ENCODE measurements around the gene NOXA1.
"Not testable (repeated sequence)": the region's sequence is repeated elsewhere in the genome, so short reads cannot be mapped to it uniquely, and the experiment has no call there.

NOXA1 gene

DNA sequence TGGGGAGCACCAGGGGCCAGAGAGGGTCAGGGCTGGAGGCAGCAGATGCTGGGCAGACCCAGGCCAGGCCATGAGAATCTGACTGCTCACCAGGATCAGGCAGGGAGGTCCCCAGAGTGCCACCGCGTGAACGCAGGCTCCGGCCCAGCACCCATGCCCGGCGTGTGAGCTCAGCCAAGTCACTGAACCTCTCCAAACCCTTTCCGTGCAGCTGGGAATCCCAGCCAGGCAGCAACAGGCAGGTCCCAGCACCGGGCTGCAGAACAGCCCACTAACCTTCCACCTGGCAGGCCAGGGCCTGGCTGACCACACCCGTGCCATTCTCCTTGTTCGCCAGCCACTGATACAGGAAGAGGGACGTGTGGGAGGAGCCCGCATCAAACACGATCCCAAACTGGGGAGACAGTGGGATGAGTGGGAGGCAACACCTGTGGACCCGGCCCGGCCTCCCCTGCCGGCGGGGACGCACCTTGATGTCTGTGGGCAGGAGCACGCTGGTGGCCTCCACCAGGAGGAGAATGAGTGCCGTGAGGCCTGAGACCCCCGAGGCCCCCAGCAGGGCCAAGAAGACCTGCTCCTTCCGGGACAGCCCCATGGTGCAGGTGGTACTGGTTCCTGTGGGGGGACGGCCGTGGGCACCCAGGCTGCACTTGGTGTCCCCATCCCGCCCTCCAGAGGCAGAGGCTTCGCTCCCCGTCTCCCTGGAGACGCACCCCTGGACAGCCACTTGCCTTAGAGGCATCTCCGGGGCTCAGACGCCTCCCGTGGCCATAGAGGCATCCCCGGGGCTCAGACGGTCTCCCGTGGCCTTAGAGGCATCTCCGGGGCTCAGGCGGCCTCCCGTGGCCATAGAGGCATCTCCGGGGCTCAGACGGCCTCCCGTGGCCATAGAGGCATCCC lies 14.7 kb downstream of the NOXA1 start:
- in situ Hi-C loops (cut with MboI; ENCODE audit: low sequenced_read_pairs): no loop called here

- in situ Hi-C loops (cut with MboI; ENCODE audit: low sequenced_read_pairs): no loop called here
Observed at GRCh38 chr9:137438591-137439157, 15.5 kb downstream of the NOXA1 start.

- in situ Hi-C loops (cut with MboI; ENCODE audit: low sequenced_read_pairs): no loop called here
Observed at GRCh38 chr9:137439158-137439714, 16.0 kb downstream of the NOXA1 start.

DNA sequence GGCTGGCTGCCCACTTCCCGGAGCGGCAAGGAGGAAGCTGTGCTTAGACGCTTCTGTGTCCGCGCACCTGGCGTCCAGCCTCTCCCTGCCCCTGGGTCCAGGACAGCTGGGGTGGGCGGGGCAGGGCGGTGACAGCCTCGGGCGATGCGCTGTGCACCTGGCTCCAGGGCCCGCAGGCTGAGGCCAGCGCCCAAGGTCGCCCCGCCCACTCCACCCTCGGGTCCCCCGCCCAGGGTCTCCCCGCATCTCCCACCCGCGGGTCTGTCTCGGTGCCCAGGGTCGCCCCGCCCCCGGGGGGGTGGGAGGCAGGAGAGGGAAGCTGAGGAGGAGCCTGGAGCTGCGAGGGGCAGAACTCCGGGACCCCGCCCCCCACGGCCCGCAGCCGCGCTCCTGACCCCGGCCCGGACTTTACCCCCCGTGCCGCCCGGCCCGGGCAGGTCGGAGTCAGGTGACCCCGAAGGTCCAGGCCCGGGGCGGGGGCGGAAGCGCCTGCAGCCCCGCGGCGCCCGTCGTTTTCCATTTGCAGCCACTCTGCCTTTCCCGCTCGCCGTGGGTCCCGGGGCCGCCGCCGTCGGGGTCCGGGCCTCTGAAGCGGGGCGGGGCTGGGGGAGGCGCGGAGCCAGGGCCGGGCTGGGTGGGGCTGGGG lies 18.2 kb downstream of the NOXA1 start, which contains the start of gene ENTPD8:
ENTPD8 (minus strand) TSS at position 69 of the 646 bp plus-strand sequence. CDS start 3,072 bp downstream, outside the sequence.
- in situ Hi-C loops (cut with MboI; ENCODE audit: low sequenced_read_pairs): no loop called here

GRCh38 chr9:137441935-137442321 lies 18.7 kb downstream of the NOXA1 start:
- in situ Hi-C loops (cut with MboI; ENCODE audit: low sequenced_read_pairs): no loop called here

DNA sequence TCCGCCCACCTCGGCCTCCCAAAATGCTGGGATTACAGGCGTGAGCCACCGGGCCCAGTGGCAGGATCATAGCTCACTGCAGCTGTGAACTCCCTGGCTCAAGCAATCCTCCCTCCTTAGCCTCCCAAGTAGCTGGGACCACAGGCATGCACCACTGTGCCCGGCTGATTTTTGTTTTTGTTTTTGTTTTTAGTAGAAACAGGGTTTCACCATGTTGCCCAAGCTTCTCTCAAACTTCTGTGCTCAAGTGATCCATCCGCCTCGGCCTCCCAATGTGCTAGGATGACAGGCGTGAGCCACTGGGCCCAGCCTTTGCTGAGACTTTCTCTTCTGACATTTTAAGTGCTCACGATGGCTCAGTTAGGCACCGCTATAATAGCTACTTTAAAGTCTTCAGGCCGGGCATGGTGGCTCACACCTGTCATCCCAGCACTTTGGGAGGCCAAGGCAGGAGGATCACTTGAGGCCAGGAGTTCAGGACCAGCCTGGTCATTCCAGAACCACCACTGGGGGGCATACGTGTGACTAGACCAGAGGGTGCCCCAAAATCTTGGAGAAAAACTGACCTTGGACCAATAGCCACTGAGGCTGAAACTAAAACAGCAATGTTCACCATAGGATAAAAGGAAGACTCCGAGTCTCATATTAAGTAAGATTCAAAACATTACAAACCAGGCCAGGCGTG lies 21.1 kb downstream of the NOXA1 start:
- in situ Hi-C loops (cut with MboI; ENCODE audit: low sequenced_read_pairs): no loop called here

DNA sequence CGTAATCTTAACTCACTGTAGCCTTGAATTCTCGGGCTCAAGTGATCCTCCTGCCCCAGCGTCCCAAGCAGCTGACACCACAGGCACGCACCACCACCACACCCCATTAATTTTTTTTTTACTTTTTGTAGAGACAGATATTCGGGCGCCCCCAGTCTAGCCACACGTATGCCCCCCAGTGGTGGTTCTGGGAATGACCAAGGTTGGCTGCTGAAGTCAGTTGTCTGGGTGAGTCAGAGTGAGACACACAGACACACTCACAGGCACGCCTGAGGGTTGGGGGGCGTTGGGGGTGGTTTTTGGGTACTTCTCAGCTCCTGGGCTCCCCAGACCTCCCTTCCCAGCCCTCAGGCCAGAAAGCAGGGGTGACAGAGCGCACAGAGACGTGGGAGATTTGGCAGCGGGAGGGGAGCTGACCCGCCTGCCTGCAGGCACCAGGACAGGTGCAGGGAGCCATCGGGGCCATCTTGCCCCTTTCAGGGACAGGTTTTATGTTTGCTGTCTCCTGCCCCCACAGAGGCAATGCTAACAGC lies 22.1 kb downstream of the NOXA1 start:
- in situ Hi-C loops (cut with MboI; ENCODE audit: low sequenced_read_pairs): no loop called here

DNA sequence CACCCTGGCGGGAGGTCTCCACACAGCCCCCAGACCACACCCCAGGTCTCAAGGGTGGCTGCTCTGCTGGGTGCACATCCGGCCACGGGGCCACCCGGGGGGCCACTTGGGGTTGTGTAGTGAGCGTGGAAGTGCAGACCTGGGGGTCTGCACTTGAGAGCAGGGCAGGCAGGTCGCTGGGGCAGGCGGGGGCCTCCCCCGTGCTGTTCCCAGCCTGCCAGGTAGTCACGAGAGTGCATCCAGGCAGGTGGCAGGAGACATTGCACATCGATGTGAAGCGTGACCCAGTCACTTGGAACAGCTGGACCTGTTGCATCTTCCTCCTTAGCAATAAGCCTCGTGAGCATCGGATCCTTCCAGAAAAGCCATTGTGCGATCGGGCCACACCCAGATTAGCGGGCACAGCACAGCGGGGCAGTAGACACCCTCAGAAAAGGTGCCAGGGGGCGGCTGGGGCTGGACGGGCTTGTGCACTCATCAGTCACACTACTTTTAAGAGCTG lies 22.8 kb downstream of the NOXA1 start:
- in situ Hi-C loops (cut with MboI; ENCODE audit: low sequenced_read_pairs): no loop called here

DNA sequence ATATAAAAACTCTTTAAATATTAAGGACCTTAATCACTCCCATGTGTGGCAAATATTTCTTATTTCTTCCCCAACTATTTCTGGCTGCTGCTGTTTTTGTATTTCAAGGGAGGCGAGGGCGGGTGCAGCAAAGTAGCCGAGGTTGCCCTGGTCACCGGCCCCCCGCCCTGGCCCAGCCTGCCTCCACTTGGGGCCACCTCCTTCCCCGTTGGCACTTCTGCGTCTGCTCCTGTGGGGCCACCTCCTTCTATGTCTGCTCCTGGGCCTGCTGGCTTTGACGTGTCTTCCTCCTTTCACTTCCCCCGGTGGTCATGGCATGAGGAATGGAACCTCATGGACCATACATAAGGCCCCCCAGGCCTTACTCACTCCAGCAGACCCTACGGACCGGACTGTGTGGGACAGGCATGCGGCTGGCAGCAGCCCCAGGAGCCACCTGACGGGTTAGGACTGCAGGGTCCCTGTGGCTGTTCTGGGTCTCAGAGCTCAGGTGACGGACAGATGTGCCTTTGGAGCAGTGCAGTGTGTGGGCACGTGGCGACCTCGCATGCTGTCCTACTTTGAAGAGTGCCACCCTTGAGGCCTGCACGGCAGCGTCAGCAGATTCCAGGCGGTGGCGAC lies 23.8 kb downstream of the NOXA1 start:
- in situ Hi-C loops (cut with MboI; ENCODE audit: low sequenced_read_pairs): no loop called here

DNA sequence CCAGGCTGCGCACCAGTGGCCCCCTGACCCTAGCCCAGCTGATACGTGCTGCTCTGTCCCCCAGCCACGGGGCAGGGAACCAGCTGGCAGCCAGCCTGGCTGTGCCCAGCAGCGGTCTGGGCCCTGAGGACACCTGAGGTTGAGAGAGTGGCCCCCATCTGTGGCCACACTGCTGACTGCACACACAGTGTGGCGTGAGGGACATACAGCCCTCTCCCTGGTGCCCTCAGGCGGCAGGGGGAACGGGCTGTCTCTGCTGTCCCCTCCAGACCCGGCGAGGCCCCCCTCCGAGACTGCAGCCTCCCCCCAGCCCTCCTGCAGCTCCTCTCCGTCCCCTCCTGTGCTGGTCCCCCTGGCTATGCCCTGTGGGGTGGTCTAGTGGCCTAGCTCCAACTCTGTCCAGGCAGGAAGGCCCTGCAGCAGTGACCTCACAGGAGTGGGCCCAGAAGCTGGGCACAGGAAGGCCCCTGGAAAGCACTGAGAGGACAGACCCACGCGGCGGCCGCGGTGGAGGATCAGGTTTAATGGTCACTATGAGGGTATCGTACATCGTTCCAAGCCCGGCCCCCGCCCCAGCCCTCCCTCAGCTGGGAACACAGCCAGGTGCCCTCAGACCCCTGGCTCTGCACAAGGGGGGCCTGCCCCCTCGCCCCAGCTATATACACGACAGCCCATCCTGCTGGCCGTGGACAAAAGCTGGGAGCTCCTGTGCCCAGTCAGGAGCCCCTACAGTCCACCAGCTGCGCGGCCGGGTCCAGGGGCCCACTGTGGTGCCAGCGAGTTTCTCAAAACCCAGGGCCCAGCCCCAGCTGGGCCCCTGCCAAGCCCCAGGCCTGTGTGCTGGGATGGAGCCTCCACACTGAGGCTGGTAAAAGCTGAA lies 24.8 kb downstream of the NOXA1 start:
- in situ Hi-C loops (cut with MboI; ENCODE audit: low sequenced_read_pairs): no loop called here

DNA sequence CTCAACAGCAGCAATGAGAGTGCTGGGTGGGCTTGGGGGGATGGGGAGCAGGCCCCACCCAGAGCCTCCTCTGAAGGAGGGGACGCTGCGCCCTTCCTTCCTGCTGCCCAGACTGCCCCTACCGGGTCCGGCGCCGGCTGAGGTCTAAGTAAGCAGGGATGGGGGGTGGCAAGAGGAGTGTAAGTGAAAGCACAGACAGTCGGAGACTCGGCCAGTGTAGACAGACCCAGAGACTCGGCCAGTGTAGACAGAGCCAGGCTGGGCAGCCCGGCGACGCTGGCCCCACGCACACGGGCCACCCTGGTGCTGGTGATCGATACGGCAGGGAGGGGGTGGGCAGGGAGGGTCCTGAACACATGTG lies 25.4 kb downstream of the NOXA1 start:
- in situ Hi-C loops (cut with MboI; ENCODE audit: low sequenced_read_pairs): no loop called here

GRCh38 chr9:137449081-137449844 lies 26.1 kb downstream of the NOXA1 start:
- in situ Hi-C loops (cut with MboI; ENCODE audit: low sequenced_read_pairs): no loop called here

- in situ Hi-C loops (cut with MboI; ENCODE audit: low sequenced_read_pairs): no loop called here
Observed at GRCh38 chr9:137449931-137450538, 26.8 kb downstream of the NOXA1 start.

- in situ Hi-C loops (cut with MboI; ENCODE audit: low sequenced_read_pairs): not testable (repeated sequence)
Observed at GRCh38 chr9:137450539-137451222, 27.5 kb downstream of the NOXA1 start.

DNA sequence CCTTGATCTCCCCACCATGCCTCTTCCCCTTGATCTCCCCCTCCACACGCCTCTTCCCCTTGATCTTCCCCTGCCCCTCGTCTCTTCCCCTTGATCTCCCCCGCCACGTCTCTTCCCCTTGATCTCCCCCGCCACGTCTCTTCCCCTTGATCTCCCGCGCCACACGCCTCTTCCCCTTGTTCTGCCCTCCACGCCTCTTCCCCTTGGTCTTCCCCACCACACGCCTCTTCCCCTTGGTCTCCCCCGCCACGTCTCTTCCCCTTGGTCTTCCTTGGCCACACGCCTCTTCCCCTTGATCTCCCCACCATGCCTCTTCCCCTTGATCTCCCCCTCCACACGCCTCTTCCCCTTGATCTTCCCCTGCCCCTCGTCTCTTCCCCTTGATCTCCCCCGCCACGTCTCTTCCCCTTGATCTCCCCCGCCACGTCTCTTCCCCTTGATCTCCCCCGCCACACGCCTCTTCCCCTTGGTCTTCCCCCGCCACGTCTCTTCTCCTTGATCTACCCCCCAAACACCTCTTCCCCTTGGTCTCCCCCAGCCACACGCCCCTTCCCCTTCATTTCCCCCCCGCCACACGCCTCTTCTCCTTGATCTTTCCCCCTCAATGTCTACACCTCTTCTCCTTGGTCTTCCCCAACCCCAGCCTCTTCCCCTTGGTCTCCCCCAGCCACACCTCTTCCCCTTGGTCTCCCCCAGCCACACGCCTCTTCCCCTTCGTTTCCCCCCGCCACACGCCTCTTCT lies 28.2 kb downstream of the NOXA1 start:
- in situ Hi-C loops (cut with MboI; ENCODE audit: low sequenced_read_pairs): not testable (repeated sequence)

DNA sequence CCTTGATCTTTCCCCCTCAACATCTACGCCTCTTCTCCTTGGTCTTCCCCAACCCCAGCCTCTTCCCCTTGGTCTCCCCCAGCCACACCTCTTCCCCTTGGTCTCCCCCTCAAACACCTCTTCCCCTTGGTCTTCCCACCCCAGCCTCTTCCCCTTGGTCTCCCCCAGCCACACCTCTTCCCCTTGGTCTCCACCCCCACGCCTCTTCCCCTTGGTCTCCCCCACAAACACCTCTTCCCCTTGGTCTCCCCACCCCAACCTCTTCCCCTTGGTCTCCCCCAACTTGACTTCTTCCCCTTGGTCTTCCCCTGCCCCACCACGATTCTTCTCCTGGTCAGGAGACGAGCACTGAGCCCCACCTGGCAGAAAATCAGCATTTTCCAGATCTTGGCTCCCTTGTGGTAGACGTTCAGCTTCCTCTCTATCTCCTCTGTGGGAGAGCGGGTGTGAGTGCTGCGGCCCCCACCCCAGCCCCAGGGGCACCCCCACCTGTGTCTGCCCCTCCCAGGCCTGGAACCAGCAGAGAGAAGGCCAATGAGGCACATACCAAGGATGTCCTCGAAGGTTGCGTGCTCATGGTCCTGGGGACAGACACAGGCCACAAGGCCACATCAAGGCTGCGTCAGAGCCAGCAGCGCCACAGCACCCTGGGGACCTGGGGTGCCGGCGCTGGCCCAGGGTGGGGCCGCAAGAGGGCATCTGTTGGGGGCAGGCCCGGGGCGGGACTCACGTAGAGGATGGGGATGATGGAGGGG lies 29.0 kb downstream of the NOXA1 start:
- in situ Hi-C loops (cut with MboI; ENCODE audit: low sequenced_read_pairs): no loop called here

All from hTERT RPE-1 (cell line).